HG02970 (cell line): ENCODE data around the gene NR5A2.
A peak's percentile ranks its signal among the peaks of the same experiment; 100 is the strongest.
"Not testable (repeated sequence)": the region's sequence is repeated elsewhere in the genome, so short reads cannot be mapped to it uniquely, and the experiment has no call there.

Experiments
- ATAC-seq: cut with Tn5 transposase; IDR thresholded peaks from one replicate; pipeline ENCODE4 v1.9.1; 2021; ENCODE audit warnings: mild to moderate bottlenecking, moderate library complexity, moderate number of reproducible peaks; ENCODE audit not compliant: unreplicated experiment, low FRiP score

Gene NR5A2

GRCh38 chr1:200184196-200184595, 156.7 kb downstream of the NR5A2 start:
- ATAC-seq = no peak

DNA sequence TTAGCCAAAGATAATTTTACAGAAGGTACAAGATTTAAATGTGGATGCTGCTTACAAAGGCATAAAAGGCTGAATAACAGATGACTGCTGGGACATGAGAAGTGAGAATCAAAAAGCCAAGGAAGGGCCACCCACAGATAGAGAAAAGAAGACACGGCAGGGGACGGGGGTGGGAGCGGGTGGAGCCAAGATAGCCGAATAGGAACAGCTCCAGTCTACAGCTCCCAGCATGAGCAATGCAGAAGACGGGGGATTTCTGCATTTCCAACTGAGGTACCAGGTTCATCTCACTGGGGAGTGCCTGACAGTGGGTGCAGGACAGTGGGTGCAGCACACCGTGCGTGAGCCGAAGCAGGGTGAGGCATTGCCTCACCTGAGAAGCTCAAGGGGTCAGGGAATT, 157.7 kb downstream of the NR5A2 start:
- ATAC-seq = not testable (repeated sequence)

DNA sequence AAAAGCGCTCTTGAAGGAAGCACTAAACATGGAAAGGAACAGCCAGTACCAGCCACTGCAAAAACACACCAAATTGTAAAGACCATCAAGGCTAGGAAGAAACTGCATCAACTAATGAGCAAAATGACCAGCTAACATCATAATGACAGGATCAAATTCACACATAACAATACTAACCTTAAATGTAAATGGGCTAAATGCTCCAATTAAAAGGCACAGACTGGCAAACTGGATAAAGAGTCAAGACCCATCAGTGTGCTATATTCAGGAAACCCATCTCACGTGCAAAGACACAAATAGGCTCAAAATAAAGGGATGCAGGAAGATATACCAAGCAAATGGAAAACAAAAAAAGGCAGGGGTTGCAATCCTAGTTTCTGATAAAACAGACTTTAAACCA, 159.8 kb downstream of the NR5A2 start:
- not testable (repeated sequence) for ATAC-seq

GRCh38 chr1:200191993-200192392, 164.5 kb downstream of the NR5A2 start:
- ATAC-seq = no peak

DNA sequence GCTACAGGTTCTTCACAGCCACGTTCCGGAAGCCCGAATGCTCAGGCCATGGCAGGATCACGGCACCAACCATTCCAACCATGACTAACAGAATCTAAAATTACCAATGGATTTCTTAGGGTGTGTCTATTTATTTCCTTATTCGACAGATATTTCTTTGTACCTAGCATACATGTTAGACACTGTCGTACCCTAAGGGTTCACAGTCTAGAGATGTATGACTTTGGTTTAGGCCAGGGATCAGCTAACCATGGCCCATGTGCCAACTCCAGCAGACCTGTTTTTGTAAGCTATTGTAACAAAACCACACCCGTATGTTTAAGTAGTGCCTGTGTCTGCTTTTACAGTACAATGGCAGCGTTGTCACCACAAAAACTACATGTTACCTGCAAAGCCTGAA, 167.0 kb downstream of the NR5A2 start:
- ATAC-seq = no peak

- no peak for ATAC-seq
Observed at GRCh38 chr1:200198236-200198635, 170.7 kb downstream of the NR5A2 start.

- ATAC-seq = no peak
Observed at GRCh38 chr1:200205216-200205995, 177.9 kb downstream of the NR5A2 start.

DNA sequence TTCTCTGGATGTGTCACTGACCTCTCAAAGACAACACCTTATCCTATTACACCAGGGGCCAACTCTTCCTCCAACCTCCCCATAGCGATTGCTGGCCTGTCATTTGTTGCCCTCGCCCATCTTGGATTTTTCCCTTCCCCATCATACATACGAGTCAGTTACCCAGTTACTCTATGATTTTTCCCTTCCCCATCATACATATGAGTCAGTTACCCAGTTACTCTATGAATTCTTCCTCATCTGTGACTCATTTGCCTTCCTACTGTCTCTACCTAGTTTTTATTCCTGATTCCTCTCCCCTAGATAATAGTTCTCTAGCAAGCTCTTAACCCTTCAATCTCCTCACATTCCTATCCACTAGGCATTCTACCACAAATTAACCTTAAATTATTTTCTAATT, 178.8 kb downstream of the NR5A2 start:
- no peak for ATAC-seq

- ATAC-seq = no peak
Observed at GRCh38 chr1:200206761-200207160, 179.3 kb downstream of the NR5A2 start.

GRCh38 chr1:200207711-200208126, 180.2 kb downstream of the NR5A2 start:
- ATAC-seq = peak; percentile 47

- ATAC-seq = no peak
Observed at GRCh38 chr1:200211157-200211556, 183.6 kb downstream of the NR5A2 start.

DNA sequence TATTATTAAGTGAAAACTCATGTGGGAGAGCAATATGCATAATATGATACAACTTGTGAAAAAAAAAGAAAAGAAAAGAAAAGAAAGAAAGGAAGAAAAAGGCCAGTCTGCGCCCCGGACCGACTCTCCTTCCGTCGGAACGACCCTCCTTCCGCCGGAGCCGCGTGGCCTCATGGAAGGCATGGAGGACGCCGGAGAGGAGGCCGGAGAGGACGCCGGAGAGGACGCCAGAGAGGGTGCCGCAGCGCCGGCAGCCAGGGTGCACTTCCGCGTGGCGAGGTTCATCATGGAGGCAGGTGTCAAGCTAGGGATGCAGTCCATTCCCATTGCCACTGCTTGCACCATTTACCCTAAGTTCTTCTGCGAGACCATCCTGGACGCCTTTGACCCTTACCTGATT, 185.9 kb downstream of the NR5A2 start:
- ATAC-seq = no peak

- no peak for ATAC-seq
Observed at GRCh38 chr1:200213921-200214320, 186.4 kb downstream of the NR5A2 start.

GRCh38 chr1:200215350-200215749, 187.8 kb downstream of the NR5A2 start:
- no peak for ATAC-seq

- ATAC-seq = no peak
Observed at GRCh38 chr1:200217703-200218102, 190.2 kb downstream of the NR5A2 start.

- ATAC-seq = no peak
Observed at GRCh38 chr1:200221614-200222282, 194.2 kb downstream of the NR5A2 start.

DNA sequence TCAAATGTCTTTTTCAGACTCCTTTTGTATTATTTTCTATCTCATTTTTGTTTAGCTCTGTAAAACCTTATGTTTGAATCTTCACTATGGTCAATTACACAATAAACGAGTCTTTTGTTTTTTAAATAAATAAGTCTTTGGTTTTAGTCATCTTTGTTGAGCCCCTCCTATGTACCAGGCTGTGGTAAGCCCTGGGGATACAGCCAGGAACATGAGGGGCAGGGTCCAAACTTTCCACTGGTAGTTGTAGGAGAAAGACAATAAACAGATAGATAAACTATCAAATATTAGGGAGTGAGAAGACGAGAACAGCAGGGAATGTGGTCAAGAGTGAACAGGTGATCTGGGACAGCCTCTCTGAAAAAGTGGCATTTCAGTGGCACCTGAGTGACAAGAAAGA, 195.7 kb downstream of the NR5A2 start:
- no peak for ATAC-seq

DNA sequence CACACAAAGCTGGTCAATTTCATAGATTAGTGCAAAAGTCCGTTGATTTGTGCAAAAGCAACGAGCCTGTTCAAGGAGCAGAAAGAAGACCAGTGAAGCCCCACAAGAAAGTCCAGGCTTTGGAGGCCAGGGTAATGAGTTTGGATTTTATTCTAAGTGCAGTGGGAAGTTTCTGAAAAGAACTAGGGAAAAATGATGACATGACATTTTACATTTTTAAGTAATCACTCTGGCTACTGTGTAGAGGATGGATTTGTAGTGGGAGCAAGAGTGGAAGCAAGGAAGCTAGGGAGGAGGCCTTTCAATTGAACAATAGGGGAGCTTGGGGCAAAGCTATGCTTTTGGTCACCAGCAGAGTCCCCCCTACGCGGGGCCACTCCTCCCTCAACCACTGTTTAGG, 196.1 kb downstream of the NR5A2 start:
- no peak for ATAC-seq

GRCh38 chr1:200224315-200224714, 196.8 kb downstream of the NR5A2 start:
- ATAC-seq = no peak

GRCh38 chr1:200226268-200226968, 198.9 kb downstream of the NR5A2 start:
- no peak for ATAC-seq

DNA sequence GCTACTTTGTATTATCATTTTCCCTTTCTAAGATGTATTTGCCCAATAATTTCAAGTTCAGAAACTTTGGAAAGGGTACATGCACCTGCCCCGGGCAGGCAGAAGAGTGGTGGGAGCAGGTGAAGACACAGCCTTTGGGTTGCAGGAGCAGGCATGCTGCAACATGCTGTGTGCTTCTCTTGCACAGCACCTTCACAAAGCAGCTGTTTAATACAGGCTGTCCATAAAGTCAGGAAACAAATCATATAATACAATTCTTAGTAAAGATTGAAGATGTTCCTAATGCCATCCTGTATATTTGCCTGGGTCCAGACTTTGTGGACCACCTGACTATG, 199.4 kb downstream of the NR5A2 start:
- no peak for ATAC-seq
